Ishikawa (cell line): ENCODE measurements around the gene MAB21L4.

Source experiments
- CEBPB ChIP-seq: IDR thresholded peaks from 2 replicates; pipeline ENCODE4 v1.6.1; 2012
- CREB1 ChIP-seq: IDR thresholded peaks from 2 replicates; pipeline ENCODE4 v1.6.1; 2012; ENCODE audit warnings: low read depth
- EGR1 ChIP-seq: IDR thresholded peaks from 2 replicates; pipeline ENCODE4 v1.6.1; 2012
- EP300 ChIP-seq: IDR thresholded peaks from 2 replicates; pipeline ENCODE4 v1.6.1; 2012; ENCODE audit warnings: borderline replicate concordance
- FOXM1 ChIP-seq: IDR thresholded peaks from 2 replicates; pipeline ENCODE4 v1.6.1; 2012; ENCODE audit warnings: low read depth, borderline replicate concordance
- MAX ChIP-seq: IDR thresholded peaks from 2 replicates; pipeline ENCODE4 v1.6.1; 2012
- NFIC ChIP-seq: IDR thresholded peaks from 2 replicates; pipeline ENCODE4 v1.6.1; 2012
- RAD21 ChIP-seq: IDR thresholded peaks from 2 replicates; pipeline ENCODE4 v1.6.1; 2012; ENCODE audit warnings: low read depth
- REST ChIP-seq: IDR thresholded peaks from 2 replicates; pipeline ENCODE4 v1.6.1; 2012; ENCODE audit warnings: low read depth, mild to moderate bottlenecking
- TAF1 ChIP-seq: IDR thresholded peaks from 2 replicates; pipeline ENCODE4 v1.6.1; 2012; ENCODE audit warnings: low read depth, mild to moderate bottlenecking
- TCF12 ChIP-seq: IDR thresholded peaks from 2 replicates; pipeline ENCODE4 v1.6.1; 2012; ENCODE audit warnings: low read depth
- TEAD4 ChIP-seq: IDR thresholded peaks from 2 replicates; pipeline ENCODE4 v1.6.1; 2012
- USF1 ChIP-seq: IDR thresholded peaks from 2 replicates; pipeline ENCODE4 v1.6.1; 2012
- YY1 ChIP-seq: IDR thresholded peaks from 2 replicates; pipeline ENCODE4 v1.6.1; 2012; ENCODE audit warnings: low read depth
- ZBTB7A ChIP-seq: IDR thresholded peaks from 2 replicates; pipeline ENCODE4 v1.6.1; 2012; ENCODE audit warnings: low read depth

Gene MAB21L4

DNA sequence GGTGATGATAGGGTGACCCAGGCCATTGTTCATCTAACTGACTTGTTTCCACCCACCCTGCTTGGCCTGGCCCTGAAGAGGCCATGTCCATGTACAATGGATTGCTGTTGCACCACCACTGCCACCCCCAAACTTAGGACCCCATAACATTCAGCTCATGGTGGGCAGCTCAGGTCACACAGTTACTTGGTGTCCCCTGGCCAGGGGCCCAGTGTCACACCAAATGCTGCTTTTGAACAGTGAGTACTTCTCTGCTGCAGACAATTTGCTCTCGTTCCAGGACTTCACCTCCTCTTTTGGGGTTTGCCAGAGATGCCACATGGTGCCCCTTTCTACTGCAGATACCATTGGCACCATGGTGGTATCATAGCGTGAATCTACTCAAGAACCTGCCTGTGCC, 11.7 kb downstream of the MAB21L4 start:
- no peak for TF ChIP-seq YY1
- no peak for TF ChIP-seq CEBPB

GRCh38 chr2:240881913-240882312, 14.0 kb downstream of the MAB21L4 start:
- TF ChIP-seq FOXM1: no peak
- no peak for TF ChIP-seq RAD21
- TF ChIP-seq REST: no peak
- TF ChIP-seq EP300: no peak
- no peak for TF ChIP-seq MAX
- TF ChIP-seq EGR1: no peak
- no peak for TF ChIP-seq TAF1

DNA sequence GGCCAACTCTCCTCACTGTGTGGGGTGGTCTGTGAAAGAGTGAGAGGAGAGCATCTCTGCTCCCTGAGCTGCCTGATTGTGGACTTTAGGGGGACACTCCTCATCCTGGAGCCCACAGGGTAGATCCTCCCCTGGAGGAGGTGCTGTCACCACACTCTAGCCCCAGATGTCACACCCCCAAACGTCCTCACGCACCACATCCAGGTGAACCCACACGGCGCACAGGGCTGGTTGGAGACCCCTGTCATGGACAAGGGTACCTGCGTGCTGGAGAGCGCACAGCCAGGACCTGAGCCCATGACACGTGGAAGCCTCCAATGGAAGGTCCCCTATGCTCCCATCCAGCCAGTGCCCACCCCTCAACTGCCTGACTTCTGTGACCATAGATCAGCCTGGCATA, 16.9 kb downstream of the MAB21L4 start:
- TF ChIP-seq RAD21: no peak
- TF ChIP-seq YY1: no peak
- no peak for TF ChIP-seq ZBTB7A
- no peak for TF ChIP-seq EGR1
- TF ChIP-seq REST: no peak
- TF ChIP-seq CEBPB: no peak
- TF ChIP-seq MAX: no peak
- TF ChIP-seq EP300: no peak

DNA sequence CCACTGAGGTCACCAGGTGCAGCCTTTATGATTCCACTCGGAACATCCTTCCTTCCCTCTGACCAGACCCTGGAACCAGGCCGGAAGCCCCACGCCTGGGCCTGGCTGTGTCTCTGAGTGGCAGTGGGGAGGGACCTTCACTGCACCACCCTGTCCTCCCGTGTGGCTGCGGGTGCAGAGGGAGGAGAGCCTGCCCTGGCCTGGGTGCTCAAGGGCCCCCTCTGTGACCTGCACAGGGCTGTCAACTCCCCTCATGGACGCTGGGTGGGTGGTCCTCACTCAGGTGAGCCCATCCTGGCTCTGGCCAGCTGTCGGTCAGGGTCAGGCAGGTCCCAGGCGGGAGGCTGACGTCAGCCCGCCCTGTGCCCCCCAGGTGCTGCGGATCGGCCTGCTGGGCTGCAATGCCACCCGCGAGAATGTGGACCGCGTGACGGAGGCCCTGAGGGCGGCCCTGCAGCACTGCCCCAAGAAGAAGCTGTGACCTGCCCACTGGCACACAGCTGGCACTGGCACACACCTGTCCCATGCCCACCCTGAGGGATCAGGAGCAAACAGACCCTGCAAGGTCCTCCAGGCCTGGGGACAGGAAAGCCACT, 17.5 kb downstream of the MAB21L4 start:
- TF ChIP-seq ZBTB7A: no peak
- TF ChIP-seq TCF12: no peak
- no peak for TF ChIP-seq RAD21
- TF ChIP-seq FOXM1: no peak
- TF ChIP-seq NFIC: no peak
- no peak for TF ChIP-seq TAF1
- no peak for TF ChIP-seq CEBPB
- TF ChIP-seq CREB1: no peak
- TF ChIP-seq EGR1: no peak
- TF ChIP-seq REST: no peak
- TF ChIP-seq USF1: no peak
- TF ChIP-seq MAX: no peak
- no peak for TF ChIP-seq TEAD4
- TF ChIP-seq YY1: no peak
- TF ChIP-seq EP300: no peak

GRCh38 chr2:240877460-240878340, 18.3 kb downstream of the MAB21L4 start:
- TF ChIP-seq EP300: no peak
- TF ChIP-seq ZBTB7A: no peak
- TF ChIP-seq FOXM1: no peak
- no peak for TF ChIP-seq EGR1
- no peak for TF ChIP-seq NFIC
- TF ChIP-seq TCF12: no peak
- TF ChIP-seq YY1: no peak
- no peak for TF ChIP-seq MAX
- no peak for TF ChIP-seq USF1
- TF ChIP-seq TAF1: no peak
- no peak for TF ChIP-seq TEAD4
- TF ChIP-seq REST: no peak
- no peak for TF ChIP-seq CREB1
- no peak for TF ChIP-seq CEBPB
- TF ChIP-seq RAD21: no peak
